Endothelial cell of umbilical vein (primary cell): ENCODE measurements around the gene NFILZ.

Experiments
- EZH2 ChIP-seq: IDR thresholded peaks from 2 replicates; pipeline ENCODE4 v1.6.1; 2012; ENCODE audit warnings: borderline replicate concordance, low read depth, mild to moderate bottlenecking, moderate library complexity, low read length, inconsistent platforms; ENCODE audit not compliant: severe bottlenecking
- FOS ChIP-seq: IDR thresholded peaks from 2 replicates; pipeline ENCODE4 v1.6.1; 2011; ENCODE audit warnings: mild to moderate bottlenecking, low read length, moderate library complexity, borderline replicate concordance; ENCODE audit not compliant: insufficient read depth
- GATA2 ChIP-seq: IDR thresholded peaks from 2 replicates; pipeline ENCODE4 v1.7.0; 2011; ENCODE audit warnings: low read depth, mild to moderate bottlenecking, moderate library complexity, mixed read lengths, low read length; ENCODE audit not compliant: insufficient read length, insufficient read depth
- JUN ChIP-seq: IDR thresholded peaks from 2 replicates; pipeline ENCODE4 v1.6.1; 2011; ENCODE audit warnings: borderline replicate concordance, low read depth; ENCODE audit not compliant: insufficient read length, insufficient read depth
- POLR2A ChIP-seq: IDR thresholded peaks from 2 replicates; pipeline ENCODE4 v1.6.1; 2012; ENCODE audit warnings: low read depth, mild to moderate bottlenecking, control low read depth, low read length
- POLR2AphosphoS5 ChIP-seq: IDR thresholded peaks from 2 replicates; pipeline ENCODE4 v1.6.1; 2012; ENCODE audit warnings: low read depth, mild to moderate bottlenecking, control low read depth, low read length, moderate library complexity; ENCODE audit not compliant: insufficient read depth
- TF ChIP-seq, protein P1 (sequence below), 2 donors: IDR thresholded peaks; 1 replicate in 1 of 2; 2 replicates in 1 of 2; pipeline ENCODE4 v1.5.1; 2011; ENCODE audit warnings: low read length in 2 of 2, mild to moderate bottlenecking in 2 of 2, moderate library complexity in 2 of 2, control low read depth in 1 of 2, inconsistent platforms in 1 of 2, low read depth in 1 of 2; ENCODE audit not compliant: insufficient read depth in 1 of 2; ENCODE audit errors: extremely low read depth in 1 of 2
- TF ChIP-seq, protein P2 (sequence below): IDR thresholded peaks from 2 replicates; pipeline ENCODE4 v1.6.1; 2011; ENCODE audit not compliant: insufficient read depth, insufficient read length

DNA sequence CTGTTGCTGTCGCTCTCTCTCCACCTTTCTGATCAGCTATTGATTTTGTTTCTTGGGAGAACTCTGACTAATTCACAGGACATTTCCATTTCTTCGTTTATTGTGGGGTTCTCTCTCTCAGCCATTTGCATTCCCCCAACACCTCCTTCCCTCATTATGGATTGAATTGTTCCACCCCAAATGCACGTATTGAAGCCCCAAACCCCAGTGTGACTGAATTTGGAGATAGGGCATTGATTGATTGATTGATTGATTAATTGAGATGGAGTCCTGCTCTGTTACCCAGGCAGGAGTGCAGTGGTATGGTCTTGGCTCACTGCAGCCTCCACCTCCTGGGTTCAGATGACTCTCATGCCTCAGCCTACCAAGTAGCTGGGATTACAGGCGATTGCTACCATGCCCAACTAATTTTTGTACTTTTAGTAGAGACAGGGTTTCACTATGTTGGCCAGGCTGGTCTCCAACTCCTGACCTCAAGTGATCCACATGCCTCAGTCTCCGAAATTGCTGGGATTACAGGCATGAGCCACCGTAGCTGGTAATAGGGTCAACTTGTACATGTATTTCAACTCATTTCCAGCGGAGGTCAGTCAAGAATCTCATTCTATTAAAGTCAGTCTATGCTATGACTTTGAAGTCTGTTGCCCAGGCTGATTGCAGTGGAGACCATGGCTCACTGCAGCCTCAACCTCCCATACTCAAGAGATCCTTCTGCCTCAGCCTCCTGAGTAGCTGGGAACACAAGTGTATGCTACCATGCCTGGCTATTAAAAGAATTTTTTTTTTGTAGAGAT is 13.6 kb downstream of the NFILZ start:
- TF ChIP-seq POLR2AphosphoS5 = no peak
- no peak for TF ChIP-seq EZH2
- TF ChIP-seq, protein P1, sequence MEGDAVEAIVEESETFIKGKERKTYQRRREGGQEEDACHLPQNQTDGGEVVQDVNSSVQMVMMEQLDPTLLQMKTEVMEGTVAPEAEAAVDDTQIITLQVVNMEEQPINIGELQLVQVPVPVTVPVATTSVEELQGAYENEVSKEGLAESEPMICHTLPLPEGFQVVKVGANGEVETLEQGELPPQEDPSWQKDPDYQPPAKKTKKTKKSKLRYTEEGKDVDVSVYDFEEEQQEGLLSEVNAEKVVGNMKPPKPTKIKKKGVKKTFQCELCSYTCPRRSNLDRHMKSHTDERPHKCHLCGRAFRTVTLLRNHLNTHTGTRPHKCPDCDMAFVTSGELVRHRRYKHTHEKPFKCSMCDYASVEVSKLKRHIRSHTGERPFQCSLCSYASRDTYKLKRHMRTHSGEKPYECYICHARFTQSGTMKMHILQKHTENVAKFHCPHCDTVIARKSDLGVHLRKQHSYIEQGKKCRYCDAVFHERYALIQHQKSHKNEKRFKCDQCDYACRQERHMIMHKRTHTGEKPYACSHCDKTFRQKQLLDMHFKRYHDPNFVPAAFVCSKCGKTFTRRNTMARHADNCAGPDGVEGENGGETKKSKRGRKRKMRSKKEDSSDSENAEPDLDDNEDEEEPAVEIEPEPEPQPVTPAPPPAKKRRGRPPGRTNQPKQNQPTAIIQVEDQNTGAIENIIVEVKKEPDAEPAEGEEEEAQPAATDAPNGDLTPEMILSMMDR (IDR thresholded peaks at IDR 0.05; ENCODE audit: extremely low read depth in 1 of 2, insufficient read depth in 1 of 2, low read depth in 1 of 2, low read length in 2 of 2) = no peak
- no peak for TF ChIP-seq POLR2A
- TF ChIP-seq, protein P2, sequence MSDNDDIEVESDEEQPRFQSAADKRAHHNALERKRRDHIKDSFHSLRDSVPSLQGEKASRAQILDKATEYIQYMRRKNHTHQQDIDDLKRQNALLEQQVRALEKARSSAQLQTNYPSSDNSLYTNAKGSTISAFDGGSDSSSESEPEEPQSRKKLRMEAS = no peak
- TF ChIP-seq FOS = no peak
- TF ChIP-seq JUN = no peak
- TF ChIP-seq GATA2 = no peak
